ENCODE results near the gene KLHL33. TPM values are rescaled to one million over a fixed set of nuclear protein-coding genes. Genes with fewer than 3 reads are reported as not detected.

The KLHL33 gene
- total and polyA plus RNA-seq, 4 donors: 0.03 to 0.51 (median 0.16) TPM

- H3K27me3 ChIP-seq (ENCODE audit: control insufficient read depth in 3 of 3, insufficient read depth in 3 of 3, low read length in 2 of 3): no peaks in the 10 kb centered on the region
- no peak overlapping the region for H3K4me3 ChIP-seq
- WGBS, 2 donors: 92 to 94% methylated on average over 12 of the region's 12 CpGs
- H3K4me1 ChIP-seq (ENCODE audit: control insufficient read depth in 5 of 5, insufficient read depth in 5 of 5, low read length in 5 of 5): no peaks in the 10 kb centered on the region
- no peak overlapping the region for H3K27ac ChIP-seq (ENCODE audit: low read depth in 1 of 2, low read length in 1 of 2)
- ATAC-seq (ENCODE audit: insufficient read depth, low FRiP score): no peak
- no peak for DNase-seq
- peaks cover 25 to 76% (median 48%) of the 10 kb centered on the region in 4 donors for H3K36me3 ChIP-seq (ENCODE audit: control insufficient read depth in 4 of 4, insufficient read depth in 4 of 4, low read length in 4 of 4)
- no peak overlapping the region for H3K9ac ChIP-seq (ENCODE audit: insufficient read depth in 1 of 2, low read length in 2 of 2)
- TF ChIP-seq CTCF (IDR thresholded peaks at IDR 0.05; ENCODE audit: control extremely low read depth, extremely low read depth): no peak
- H3K9me3 ChIP-seq (ENCODE audit: control insufficient read depth in 4 of 4, insufficient read depth in 3 of 4, low read length in 3 of 4): no peaks in the 10 kb centered on the region
Observed at GRCh38 chr14:20376071-20376588, 59.8 kb downstream of the KLHL33 start.

Small RNA genes lying within 50 kb of the gene (small RNA-seq; reads per million reads assigned to genes)
- gene RNA5SP382 (ENCODE audit: low replicate concordance): not detected

Other genes with a start within 250 kb of the KLHL33 start
- gene OR11G2, start 245.3 kb downstream of the KLHL33 start, total RNA-seq: not detected
- not detected for gene OR11G2, start 245.3 kb downstream of the KLHL33 start, polyA plus RNA-seq
- not detected for gene OR11H6, start 212.5 kb downstream of the KLHL33 start, total RNA-seq
- gene OR11H6, start 212.5 kb downstream of the KLHL33 start, polyA plus RNA-seq: not detected
- gene OR11H7, start 207.2 kb downstream of the KLHL33 start, total RNA-seq: not detected
- gene OR11H7, start 207.2 kb downstream of the KLHL33 start, polyA plus RNA-seq: not detected
- not detected for gene OR11H4, start 196.9 kb downstream of the KLHL33 start, total RNA-seq
- not detected for gene OR11H4, start 196.9 kb downstream of the KLHL33 start, polyA plus RNA-seq
- gene TTC5, start 130.2 kb downstream of the KLHL33 start, total RNA-seq: 10 to 100 TPM; 17.7 to 21.8 TPM
- 10 to 100 TPM in 1 of 2 donors, 1 to 10 TPM in 1; 5.0 to 10.7 TPM for gene TTC5, start 130.2 kb downstream of the KLHL33 start, polyA plus RNA-seq
- 10 to 100 TPM; 28.9 to 89.1 TPM for gene CCNB1IP1, start 102.9 kb downstream of the KLHL33 start, total RNA-seq
- 10 to 100 TPM; 30.1 to 61.2 TPM for gene CCNB1IP1, start 102.9 kb downstream of the KLHL33 start, polyA plus RNA-seq
- 10 to 100 TPM; 15.3 to 17.7 TPM for gene PARP2, start 92.5 kb downstream of the KLHL33 start, total RNA-seq
- 10 to 100 TPM; 10.9 to 15.5 TPM for gene PARP2, start 92.5 kb downstream of the KLHL33 start, polyA plus RNA-seq
- gene TEP1, start 22.7 kb downstream of the KLHL33 start, total RNA-seq: 10 to 100 TPM; 21.8 to 44.7 TPM
- 10 to 100 TPM; 15.7 to 23.2 TPM for gene TEP1, start 22.7 kb downstream of the KLHL33 start, polyA plus RNA-seq
- 10 to 100 TPM; 35.5 to 44.8 TPM for gene OSGEP, start 18.6 kb upstream of the KLHL33 start, total RNA-seq
- 10 to 100 TPM; 43.5 to 54.1 TPM for gene OSGEP, start 18.6 kb upstream of the KLHL33 start, polyA plus RNA-seq
- gene APEX1, start 19.1 kb upstream of the KLHL33 start, total RNA-seq: 100 to 1,000 TPM in 1 of 2 donors, 10 to 100 TPM in 1; 66.2 to 144 TPM
- 100 to 1,000 TPM in 1 of 2 donors, 10 to 100 TPM in 1; 95.8 to 159 TPM for gene APEX1, start 19.1 kb upstream of the KLHL33 start, polyA plus RNA-seq
- 10 to 100 TPM; 22.2 to 35.6 TPM for gene PIP4P1, start 25.3 kb upstream of the KLHL33 start, total RNA-seq
- 10 to 100 TPM; 27.4 to 46.7 TPM for gene PIP4P1, start 25.3 kb upstream of the KLHL33 start, polyA plus RNA-seq
- 10 to 100 TPM; 15.5 to 41.4 TPM for gene PNP, start 33.2 kb upstream of the KLHL33 start, total RNA-seq
- 100 to 1,000 TPM in 1 of 2 donors, 10 to 100 TPM in 1; 32.7 to 119 TPM for gene PNP, start 33.2 kb upstream of the KLHL33 start, polyA plus RNA-seq
- gene RNASE10, start 69.4 kb upstream of the KLHL33 start, total RNA-seq: 1 to 10 TPM in 1 of 2 donors, not detected in 1; 1.2 TPM
- under 1 TPM in 1 of 2 donors, not detected in 1; 0.06 TPM for gene RNASE10, start 69.4 kb upstream of the KLHL33 start, polyA plus RNA-seq
- gene RNASE9, start 124.9 kb upstream of the KLHL33 start, total RNA-seq: not detected
- gene RNASE9, start 124.9 kb upstream of the KLHL33 start, polyA plus RNA-seq: not detected
- not detected for gene RNASE11, start 151.8 kb upstream of the KLHL33 start, total RNA-seq
- not detected for gene RNASE11, start 151.8 kb upstream of the KLHL33 start, polyA plus RNA-seq
- gene RNASE12, start 155.2 kb upstream of the KLHL33 start, total RNA-seq: not detected
- gene RNASE12, start 155.2 kb upstream of the KLHL33 start, polyA plus RNA-seq: not detected
- gene OR6S1, start 205.5 kb upstream of the KLHL33 start, total RNA-seq: not detected
- not detected for gene OR6S1, start 205.5 kb upstream of the KLHL33 start, polyA plus RNA-seq
- 10 to 100 TPM; 14.5 to 51.9 TPM for gene RNASE4, start 248.4 kb upstream of the KLHL33 start, total RNA-seq
- 10 to 100 TPM; 28.4 to 28.8 TPM for gene RNASE4, start 248.4 kb upstream of the KLHL33 start, polyA plus RNA-seq

Data from lung (tissue), 13 donors.